ENCODE results near the gene OLIG2.
A peak's percentile ranks its signal among the peaks of the same experiment; 100 is the strongest.

The OLIG2 gene

DNA sequence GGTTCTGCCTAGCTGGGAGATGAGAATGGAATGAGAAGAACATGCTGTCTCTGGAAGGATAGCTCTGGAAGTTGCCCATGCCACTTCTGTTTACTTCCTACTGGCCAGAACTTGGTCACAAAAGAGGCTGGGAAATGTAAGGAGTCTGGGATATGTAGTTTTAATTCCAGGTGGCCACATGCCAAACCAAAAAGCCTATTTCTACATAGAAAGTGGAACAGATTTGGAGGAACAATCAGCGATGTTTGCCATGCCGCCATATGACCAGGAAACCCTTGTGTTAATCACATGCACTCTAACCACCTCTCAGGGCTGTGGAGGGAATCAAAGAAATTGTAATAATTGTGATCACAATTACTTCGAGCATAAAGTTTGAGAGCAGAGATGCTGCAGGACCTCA, 10.0 kb upstream of the OLIG2 start:
- no peak overlapping the region for H2BK5ac ChIP-seq (ENCODE audit: low read length)
- no peak overlapping the region for H2AK5ac ChIP-seq (ENCODE audit: low read length)
- H3K4me1 ChIP-seq (ENCODE audit: control insufficient read depth, low read depth, low read length): no peaks in the 10 kb centered on the region
- no CpG with 5 or more reads among the region's 3 CpGs for WGBS (ENCODE audit: extremely low coverage, insufficient coverage, low lambda C conversion rate)
- H3K36me3 ChIP-seq (ENCODE audit: control insufficient read depth, insufficient read depth, low read length): no peaks in the 10 kb centered on the region
- H3K27ac ChIP-seq (ENCODE audit: low read depth, low read length): no peak overlapping the region
- no peak overlapping the region for H4K5ac ChIP-seq (ENCODE audit: low read length)
- no peak overlapping the region for H3K56ac ChIP-seq (ENCODE audit: low read length)
- no peak overlapping the region for H2BK120ac ChIP-seq (ENCODE audit: low read depth, low read length)
- no peak overlapping the region for H3K9ac ChIP-seq (ENCODE audit: low read length)
- no peak overlapping the region for H3K4me2 ChIP-seq (ENCODE audit: low read length)
- H2BK15ac ChIP-seq (replicated peaks; ENCODE audit: low read depth): no peak overlapping the region
- H3K4ac ChIP-seq (ENCODE audit: low read depth, low read length): no peak overlapping the region
- no peak overlapping the region for H3K18ac ChIP-seq (ENCODE audit: low read length)
- H3K23ac ChIP-seq (ENCODE audit: low read length): no peak overlapping the region
- no peaks in the 10 kb centered on the region for H3K79me2 ChIP-seq (ENCODE audit: control insufficient read depth, insufficient read depth, low read length)
- no peak overlapping the region for H3K4me3 ChIP-seq (ENCODE audit: low read length)
- DNase-seq: no peak
- H3K27me3 ChIP-seq (ENCODE audit: insufficient read depth, low read length, poor library complexity): peaks cover 29% of the 10 kb centered on the region
- H4K8ac ChIP-seq (ENCODE audit: low read depth, low read length): no peak overlapping the region
- H3K79me1 ChIP-seq (ENCODE audit: low read length): no peaks in the 10 kb centered on the region

DNA sequence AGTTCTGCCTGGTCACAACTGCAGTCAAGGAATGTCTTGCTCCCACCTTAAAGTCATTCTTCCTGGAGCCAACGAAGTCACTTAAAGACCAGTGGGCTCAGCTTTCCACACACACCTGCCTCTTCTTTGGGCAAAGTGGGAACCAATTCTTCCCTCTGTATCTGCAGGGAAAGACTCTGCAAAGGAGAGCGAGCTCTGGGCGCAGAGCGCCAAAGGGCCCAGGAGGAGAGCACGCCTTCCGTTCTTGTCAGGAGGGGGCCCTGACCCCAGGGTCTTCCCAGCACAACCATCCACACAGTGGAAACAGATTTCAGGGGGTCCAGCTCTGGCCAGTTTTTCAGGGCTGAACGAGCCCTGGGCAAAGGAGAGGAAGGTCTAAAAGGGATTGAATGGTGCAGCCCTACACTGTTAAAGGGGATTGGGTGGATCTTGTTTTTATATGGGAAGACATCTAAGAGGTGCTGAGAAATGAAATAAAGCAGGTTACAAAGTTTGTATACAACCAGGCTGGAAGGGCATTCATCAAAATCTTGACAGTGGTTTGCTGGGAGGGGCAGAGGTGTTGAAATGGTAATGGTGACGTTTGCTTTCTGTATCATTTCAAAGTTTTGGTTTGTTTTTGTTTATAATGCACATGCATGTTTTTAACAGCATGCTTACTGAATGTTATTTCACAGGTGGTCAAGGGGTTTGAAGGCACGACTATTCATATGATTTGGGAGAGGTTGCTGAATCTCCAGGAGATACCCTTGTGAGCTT, 6.8 kb upstream of the OLIG2 start:
- no peaks in the 10 kb centered on the region for H3K4me1 ChIP-seq (ENCODE audit: control insufficient read depth, low read depth, low read length)
- no peak overlapping the region for H2BK15ac ChIP-seq (replicated peaks; ENCODE audit: low read depth)
- no peak for DNase-seq
- H3K27ac ChIP-seq (ENCODE audit: low read depth, low read length): no peak overlapping the region
- no peak overlapping the region for H4K8ac ChIP-seq (ENCODE audit: low read depth, low read length)
- no peak overlapping the region for H3K4me2 ChIP-seq (ENCODE audit: low read length)
- H3K36me3 ChIP-seq (ENCODE audit: control insufficient read depth, insufficient read depth, low read length): no peaks in the 10 kb centered on the region
- H3K4me3 ChIP-seq (ENCODE audit: low read length): no peak overlapping the region
- H3K79me2 ChIP-seq (ENCODE audit: control insufficient read depth, insufficient read depth, low read length): no peaks in the 10 kb centered on the region
- no peak overlapping the region for H3K18ac ChIP-seq (ENCODE audit: low read length)
- H2BK5ac ChIP-seq (ENCODE audit: low read length): no peak overlapping the region
- H3K27me3 ChIP-seq (ENCODE audit: insufficient read depth, low read length, poor library complexity): peaks cover 59% of the 10 kb centered on the region
- no peak overlapping the region for H3K23ac ChIP-seq (ENCODE audit: low read length)
- H3K56ac ChIP-seq (ENCODE audit: low read length): no peak overlapping the region
- no peak overlapping the region for H4K5ac ChIP-seq (ENCODE audit: low read length)
- H3K4ac ChIP-seq (ENCODE audit: low read depth, low read length): no peak overlapping the region
- H2BK120ac ChIP-seq (ENCODE audit: low read depth, low read length): no peak overlapping the region
- no peak overlapping the region for H3K9ac ChIP-seq (ENCODE audit: low read length)
- H2AK5ac ChIP-seq (ENCODE audit: low read length): no peak overlapping the region
- WGBS (ENCODE audit: extremely low coverage, insufficient coverage, low lambda C conversion rate): no CpG with 5 or more reads among the region's 9 CpGs
- H3K79me1 ChIP-seq (ENCODE audit: low read length): no peaks in the 10 kb centered on the region

DNA sequence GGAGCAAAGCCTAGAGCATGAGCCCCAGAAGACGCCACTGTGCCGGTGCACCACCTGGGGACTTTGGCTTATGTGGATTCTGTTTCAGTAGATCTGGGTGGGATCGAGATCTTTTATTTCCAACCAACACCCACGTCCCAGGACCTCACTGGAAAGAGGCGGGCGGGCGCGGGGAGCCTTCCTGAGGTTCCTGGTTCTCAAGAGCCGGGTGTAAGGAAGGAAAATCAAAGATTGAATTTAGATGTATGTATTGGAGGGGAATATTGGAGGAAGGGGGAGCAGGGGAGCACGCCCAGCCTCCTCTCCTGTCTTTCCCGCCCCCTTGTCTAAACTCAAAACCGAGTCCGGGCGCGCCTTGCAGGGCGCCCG, 6.2 kb upstream of the OLIG2 start:
- Histone ChIP-seq H4K8ac (ENCODE audit: low read depth, low read length) (no peak overlapping the region), H4K5ac (ENCODE audit: low read length) (no peak overlapping the region), H3K4me3 (ENCODE audit: low read length) (no peak overlapping the region), H3K27ac (ENCODE audit: low read depth, low read length) (no peak overlapping the region), H3K4me2 (ENCODE audit: low read length) (peak overlapping the region; percentile 40), H2AK5ac (ENCODE audit: low read length) (no peak overlapping the region), H3K4me1 (ENCODE audit: control insufficient read depth, low read depth, low read length) (no peaks in the 10 kb centered on the region), H3K4ac (ENCODE audit: low read depth, low read length) (no peak overlapping the region), H2BK5ac (ENCODE audit: low read length) (no peak overlapping the region), H3K79me2 (ENCODE audit: control insufficient read depth, insufficient read depth, low read length) (no peaks in the 10 kb centered on the region), H2BK15ac (replicated peaks; ENCODE audit: low read depth) (no peak overlapping the region), H3K27me3 (ENCODE audit: insufficient read depth, low read length, poor library complexity) (peaks cover 65% of the 10 kb centered on the region), H3K36me3 (ENCODE audit: control insufficient read depth, insufficient read depth, low read length) (no peaks in the 10 kb centered on the region), H3K18ac (ENCODE audit: low read length) (no peak overlapping the region), H3K56ac (ENCODE audit: low read length) (peak overlapping the region; percentile 67), H3K23ac (ENCODE audit: low read length) (no peak overlapping the region), H3K9ac (ENCODE audit: low read length) (peak overlapping the region; percentile 19), H2BK120ac (ENCODE audit: low read depth, low read length) (no peak overlapping the region), H3K79me1 (ENCODE audit: low read length) (no peaks in the 10 kb centered on the region)
- WGBS (ENCODE audit: extremely low coverage, insufficient coverage, low lambda C conversion rate): no CpG with 5 or more reads among the region's 17 CpGs
- DNase-seq: no peak

DNA sequence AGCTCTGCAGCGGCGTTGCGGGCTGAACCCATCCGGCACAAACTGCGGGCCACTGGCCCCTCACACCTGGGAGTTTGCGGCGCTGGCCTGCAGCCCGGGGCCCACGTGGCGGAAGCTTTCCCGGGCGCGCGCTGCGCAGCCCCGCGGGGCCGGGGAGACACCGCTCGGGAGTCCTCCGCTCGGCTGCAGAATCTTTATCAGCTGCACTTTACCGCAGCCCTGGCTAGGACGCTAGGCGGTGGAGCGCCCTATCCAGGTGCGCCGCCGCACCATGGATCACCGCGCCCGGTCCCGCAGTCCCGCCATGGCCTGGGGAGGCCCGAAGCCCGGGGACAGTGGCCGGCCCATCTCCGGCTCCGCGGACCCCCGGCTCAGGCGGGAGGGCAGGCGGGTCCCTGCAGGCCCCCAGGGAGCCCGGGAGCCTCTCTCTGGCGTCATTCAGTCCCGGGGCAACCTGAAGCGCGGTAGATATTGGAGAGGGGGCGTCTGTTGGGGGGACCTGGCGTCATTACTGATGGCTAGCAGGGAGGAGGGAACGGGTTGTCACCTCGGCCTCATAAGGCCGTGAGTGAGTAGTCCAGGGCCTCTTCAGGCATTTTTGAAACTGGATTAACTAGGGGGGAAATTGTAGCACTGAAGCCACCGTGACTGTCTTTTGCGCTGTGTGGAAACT, 5.7 kb upstream of the OLIG2 start:
- DNase-seq: no peak
- H3K27ac ChIP-seq (ENCODE audit: low read depth, low read length): no peak overlapping the region
- H2BK120ac ChIP-seq (ENCODE audit: low read depth, low read length): no peak overlapping the region
- H3K4me3 ChIP-seq (ENCODE audit: low read length): no peak overlapping the region
- H2AK5ac ChIP-seq (ENCODE audit: low read length): no peak overlapping the region
- no peak overlapping the region for H3K23ac ChIP-seq (ENCODE audit: low read length)
- H3K4me2 ChIP-seq (ENCODE audit: low read length): peak overlapping the region; percentile 40
- H3K4me1 ChIP-seq (ENCODE audit: control insufficient read depth, low read depth, low read length): no peaks in the 10 kb centered on the region
- peak overlapping the region; percentile 19 for H3K9ac ChIP-seq (ENCODE audit: low read length)
- peaks cover 70% of the 10 kb centered on the region for H3K27me3 ChIP-seq (ENCODE audit: insufficient read depth, low read length, poor library complexity)
- no peak overlapping the region for H2BK15ac ChIP-seq (replicated peaks; ENCODE audit: low read depth)
- H3K79me1 ChIP-seq (ENCODE audit: low read length): no peaks in the 10 kb centered on the region
- H3K79me2 ChIP-seq (ENCODE audit: control insufficient read depth, insufficient read depth, low read length): no peaks in the 10 kb centered on the region
- no peak overlapping the region for H2BK5ac ChIP-seq (ENCODE audit: low read length)
- H3K4ac ChIP-seq (ENCODE audit: low read depth, low read length): no peak overlapping the region
- no peak overlapping the region for H4K8ac ChIP-seq (ENCODE audit: low read depth, low read length)
- peak overlapping the region; percentile 67 for H3K56ac ChIP-seq (ENCODE audit: low read length)
- no peak overlapping the region for H3K18ac ChIP-seq (ENCODE audit: low read length)
- no CpG with 5 or more reads among the region's 55 CpGs for WGBS (ENCODE audit: extremely low coverage, insufficient coverage, low lambda C conversion rate)
- no peak overlapping the region for H4K5ac ChIP-seq (ENCODE audit: low read length)
- H3K36me3 ChIP-seq (ENCODE audit: control insufficient read depth, insufficient read depth, low read length): no peaks in the 10 kb centered on the region

DNA sequence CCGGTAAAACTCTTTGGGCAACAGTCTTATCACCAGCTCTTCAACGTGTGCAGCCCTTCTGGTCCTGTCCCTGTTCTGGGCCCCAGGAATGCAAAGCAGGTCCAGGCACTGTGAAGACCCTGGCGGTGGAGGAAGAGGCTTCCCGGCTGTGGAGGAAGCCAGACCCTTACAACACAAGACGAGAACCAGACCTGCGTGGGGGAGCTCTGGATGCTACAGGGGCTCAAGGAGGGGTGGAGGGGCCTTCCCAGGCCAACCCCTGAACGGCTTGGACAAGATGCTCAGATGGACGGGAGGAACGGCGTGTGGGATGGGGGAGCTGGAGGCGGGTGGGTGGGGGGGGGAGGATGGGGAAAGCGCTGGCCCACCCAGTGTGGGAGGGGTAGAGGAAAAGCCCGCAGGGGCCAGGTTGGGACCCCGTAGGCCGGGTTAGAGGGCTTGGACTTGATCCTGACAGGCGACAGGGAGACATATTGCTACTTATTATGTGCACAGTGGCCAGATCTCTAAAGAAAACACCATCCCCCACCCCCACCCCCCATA, 5.1 kb upstream of the OLIG2 start:
- Histone ChIP-seq H2BK120ac (ENCODE audit: low read depth, low read length) (no peak overlapping the region), H3K9ac (ENCODE audit: low read length) (no peak overlapping the region), H3K79me1 (ENCODE audit: low read length) (no peaks in the 10 kb centered on the region), H3K79me2 (ENCODE audit: control insufficient read depth, insufficient read depth, low read length) (no peaks in the 10 kb centered on the region), H4K5ac (ENCODE audit: low read length) (no peak overlapping the region), H3K4me1 (ENCODE audit: control insufficient read depth, low read depth, low read length) (no peaks in the 10 kb centered on the region), H3K36me3 (ENCODE audit: control insufficient read depth, insufficient read depth, low read length) (no peaks in the 10 kb centered on the region), H2BK5ac (ENCODE audit: low read length) (no peak overlapping the region), H2AK5ac (ENCODE audit: low read length) (no peak overlapping the region), H4K8ac (ENCODE audit: low read depth, low read length) (no peak overlapping the region), H3K27ac (ENCODE audit: low read depth, low read length) (no peak overlapping the region), H3K4me3 (ENCODE audit: low read length) (no peak overlapping the region), H3K23ac (ENCODE audit: low read length) (no peak overlapping the region), H3K27me3 (ENCODE audit: insufficient read depth, low read length, poor library complexity) (peaks cover 70% of the 10 kb centered on the region), H3K4me2 (ENCODE audit: low read length) (no peak overlapping the region), H2BK15ac (replicated peaks; ENCODE audit: low read depth) (no peak overlapping the region), H3K18ac (ENCODE audit: low read length) (no peak overlapping the region), H3K4ac (ENCODE audit: low read depth, low read length) (no peak overlapping the region), H3K56ac (ENCODE audit: low read length) (no peak overlapping the region)
- no peak for DNase-seq
- no CpG with 5 or more reads among the region's 16 CpGs for WGBS (ENCODE audit: extremely low coverage, insufficient coverage, low lambda C conversion rate)
